Stimulated activated CD4-positive, alpha-beta T cell treated with anti-CD3 and anti-CD28 coated beads, TNF-alpha, amount 100 ng/mL, for 24 hours (primary cell): ENCODE results near the gene FAM20C.

Experiments
- DNase-seq, 3 experiments: peaks; one replicate each; pipeline ENCODE4 v3.0.0-alpha.2; 2020; ENCODE audit warnings: low read depth in 3 of 3

FAM20C gene

GRCh38 chr7:159370-160270 is 32.8 kb upstream of the FAM20C start:
- DNase-seq: no peak

GRCh38 chr7:160958-161725 is 31.2 kb upstream of the FAM20C start:
- DNase-seq: no peak

- no peak for DNase-seq
Observed at GRCh38 chr7:162632-163297, 29.6 kb upstream of the FAM20C start.

GRCh38 chr7:163298-163695 is 29.1 kb upstream of the FAM20C start:
- DNase-seq: no peak

GRCh38 chr7:163971-164881 is 28.1 kb upstream of the FAM20C start:
- no peak for DNase-seq

- no peak for DNase-seq
Observed at GRCh38 chr7:164882-165660, 27.3 kb upstream of the FAM20C start.

GRCh38 chr7:165661-166337 is 26.6 kb upstream of the FAM20C start:
- no peak for DNase-seq

- no peak for DNase-seq
Observed at GRCh38 chr7:166338-167060, 25.9 kb upstream of the FAM20C start.

GRCh38 chr7:167090-167855 is 25.1 kb upstream of the FAM20C start:
- DNase-seq: no peak

GRCh38 chr7:167976-168791 is 24.2 kb upstream of the FAM20C start:
- no peak for DNase-seq

GRCh38 chr7:169276-170172 is 22.8 kb upstream of the FAM20C start:
- no peak for DNase-seq

- DNase-seq: no peak
Observed at GRCh38 chr7:170551-171363, 21.6 kb upstream of the FAM20C start.

GRCh38 chr7:171364-171904 is 20.9 kb upstream of the FAM20C start:
- DNase-seq: no peak

- DNase-seq: no peak
Observed at GRCh38 chr7:171912-172515, 20.4 kb upstream of the FAM20C start.
